Neutrophil (primary cell): ENCODE measurements around the gene IKZF1.

Source experiments
- H3K27ac ChIP-seq: fragments of 200-600 bp; sonication (generic); 2 replicates; pipeline ENCODE4 v1.5.1; 2016; ENCODE audit warnings: mild to moderate bottlenecking, moderate library complexity
- H3K27me3 ChIP-seq: fragments of 200-600 bp; sonication (generic); 2 replicates; pipeline ENCODE4 v1.6.0; 2016; ENCODE audit warnings: mild to moderate bottlenecking
- H3K36me3 ChIP-seq: fragments of 200-600 bp; sonication (generic); 2 replicates; pipeline ENCODE4 v1.5.1; 2017
- H3K4me1 ChIP-seq, 2 experiments: fragments of 200-600 bp in 1 of 2; sonication (generic) in 1 of 2; 1 replicate in 1 of 2; 2 replicates in 1 of 2; pipeline versions ENCODE4 v1.5.1 to v1.6.1; 2013 to 2016; ENCODE audit warnings: low read depth in 1 of 2, low read length in 1 of 2, mild to moderate bottlenecking in 1 of 2, moderate library complexity in 1 of 2; ENCODE audit not compliant: control insufficient read depth in 1 of 2, insufficient read depth in 1 of 2
- H3K4me3 ChIP-seq, 2 experiments: fragments of 200-600 bp in 1 of 2; sonication (generic) in 1 of 2; 1 replicate in 1 of 2; 2 replicates in 1 of 2; pipeline ENCODE4 v1.5.1; 2013 to 2016; ENCODE audit warnings: low read depth in 1 of 2, low read length in 1 of 2, mild to moderate bottlenecking in 1 of 2, moderate library complexity in 1 of 2
- H3K9me3 ChIP-seq: fragments of 200-600 bp; sonication (generic); 2 replicates; pipeline ENCODE4 v1.5.1; 2016
- TF ChIP-seq, protein P1 (sequence below): fragments of 200-600 bp; sonication (generic); IDR thresholded peaks from 2 replicates; pipeline ENCODE4 v1.5.1; 2016; ENCODE audit warnings: antibody characterized with exemption

The IKZF1 gene

DNA sequence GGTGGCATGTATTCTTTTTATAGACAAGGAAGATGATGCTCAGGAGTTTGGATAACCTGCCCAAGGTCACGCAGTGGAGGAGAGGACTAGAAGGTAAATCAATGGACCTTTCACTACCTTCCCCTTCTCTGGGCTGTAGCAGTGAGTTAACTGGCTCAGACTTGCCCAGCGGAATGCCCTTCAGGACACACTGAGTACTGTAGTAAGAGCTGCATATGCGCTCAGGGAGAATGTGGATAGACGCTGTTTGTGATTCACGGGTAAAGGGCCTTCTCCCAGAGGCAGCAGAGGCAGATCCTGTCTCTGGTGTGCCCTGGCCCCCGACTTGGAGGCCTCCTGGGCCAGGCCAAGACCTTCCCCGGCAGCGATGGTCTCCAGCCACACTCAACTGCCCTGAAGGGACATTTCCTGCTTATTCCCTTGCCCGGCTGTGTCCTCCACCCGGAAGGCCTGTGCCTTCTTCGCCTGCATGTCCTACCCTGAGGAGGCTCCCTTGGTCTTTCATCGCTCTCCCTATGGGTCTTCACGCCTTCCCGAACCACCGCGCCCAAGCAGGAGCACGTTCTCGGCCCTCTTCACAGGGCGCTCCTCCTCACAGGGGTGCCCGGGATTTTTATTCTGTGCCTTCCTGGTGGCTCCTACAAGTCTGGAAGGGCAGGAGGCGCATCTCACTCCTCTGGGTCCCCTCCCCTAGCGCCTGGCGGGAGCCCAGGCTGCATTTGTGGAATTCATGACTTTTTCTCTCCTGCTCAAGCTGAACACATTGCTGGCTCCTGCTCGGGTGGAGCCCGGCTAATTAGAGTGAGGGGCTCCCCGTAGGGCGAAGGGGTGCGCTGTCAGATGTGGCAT, 1.8 kb upstream of the IKZF1 start:
- Histone ChIP-seq H3K36me3 (no peaks in the 10 kb centered on the region), H3K27me3 (no peaks in the 10 kb centered on the region), H3K9me3 (no peaks in the 10 kb centered on the region), H3K4me1 (peaks cover 22 to 26% of the 10 kb centered on the region in 2 experiments), H3K4me3 (peak overlapping the region in 1 of 2 experiments; percentile 61), H3K27ac (no peak overlapping the region)
- TF ChIP-seq, protein P1, sequence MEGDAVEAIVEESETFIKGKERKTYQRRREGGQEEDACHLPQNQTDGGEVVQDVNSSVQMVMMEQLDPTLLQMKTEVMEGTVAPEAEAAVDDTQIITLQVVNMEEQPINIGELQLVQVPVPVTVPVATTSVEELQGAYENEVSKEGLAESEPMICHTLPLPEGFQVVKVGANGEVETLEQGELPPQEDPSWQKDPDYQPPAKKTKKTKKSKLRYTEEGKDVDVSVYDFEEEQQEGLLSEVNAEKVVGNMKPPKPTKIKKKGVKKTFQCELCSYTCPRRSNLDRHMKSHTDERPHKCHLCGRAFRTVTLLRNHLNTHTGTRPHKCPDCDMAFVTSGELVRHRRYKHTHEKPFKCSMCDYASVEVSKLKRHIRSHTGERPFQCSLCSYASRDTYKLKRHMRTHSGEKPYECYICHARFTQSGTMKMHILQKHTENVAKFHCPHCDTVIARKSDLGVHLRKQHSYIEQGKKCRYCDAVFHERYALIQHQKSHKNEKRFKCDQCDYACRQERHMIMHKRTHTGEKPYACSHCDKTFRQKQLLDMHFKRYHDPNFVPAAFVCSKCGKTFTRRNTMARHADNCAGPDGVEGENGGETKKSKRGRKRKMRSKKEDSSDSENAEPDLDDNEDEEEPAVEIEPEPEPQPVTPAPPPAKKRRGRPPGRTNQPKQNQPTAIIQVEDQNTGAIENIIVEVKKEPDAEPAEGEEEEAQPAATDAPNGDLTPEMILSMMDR = no peak

DNA sequence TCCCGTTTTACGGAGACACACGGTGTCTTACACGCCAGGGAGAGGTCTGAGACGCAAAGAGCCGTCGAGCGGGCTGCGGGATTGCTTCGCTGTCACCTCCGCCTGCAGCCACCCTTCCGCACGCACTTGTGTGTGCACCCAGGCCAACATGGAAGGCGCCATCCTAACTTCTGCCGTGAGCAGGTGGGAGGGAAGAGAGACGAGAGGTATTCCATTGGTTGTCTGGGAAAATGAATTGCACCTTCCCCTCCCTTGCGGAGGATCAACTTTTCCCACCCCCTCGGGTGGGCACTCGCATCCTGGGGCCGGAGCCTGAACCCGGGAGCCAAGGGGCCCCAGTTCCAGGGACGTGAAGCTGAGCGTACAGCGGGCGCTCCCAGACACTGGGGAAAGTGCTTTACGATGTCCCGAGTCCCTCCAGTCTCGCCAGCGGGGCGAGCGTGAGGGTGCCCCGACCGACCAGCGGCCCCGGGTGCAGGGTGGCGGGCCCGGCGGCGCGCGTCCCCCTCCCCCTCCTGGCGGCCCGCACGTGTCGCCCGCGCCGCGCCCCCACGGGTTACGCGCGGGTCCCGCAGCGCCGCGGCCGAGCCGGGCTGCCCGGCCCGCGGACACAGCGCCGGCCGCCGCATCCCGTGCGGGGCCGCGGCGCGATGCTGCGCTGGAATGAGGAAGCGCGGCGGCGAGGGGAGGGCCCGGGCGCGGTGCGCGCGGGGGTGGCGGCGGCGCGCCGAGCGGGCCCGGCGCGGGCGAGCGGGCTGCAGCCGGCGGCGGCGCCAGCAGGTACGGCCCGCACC, 984 bp upstream of the IKZF1 start:
- H3K9me3 ChIP-seq = no peaks in the 10 kb centered on the region
- H3K27me3 ChIP-seq = no peaks in the 10 kb centered on the region
- H3K4me3 ChIP-seq = peak overlapping the region; percentile 79 to 82
- no peaks in the 10 kb centered on the region for H3K36me3 ChIP-seq
- H3K4me1 ChIP-seq = peaks cover 31 to 35% of the 10 kb centered on the region in 2 experiments
- TF ChIP-seq, protein P1 = no peak
- peak overlapping the region; percentile 94 for H3K27ac ChIP-seq

DNA sequence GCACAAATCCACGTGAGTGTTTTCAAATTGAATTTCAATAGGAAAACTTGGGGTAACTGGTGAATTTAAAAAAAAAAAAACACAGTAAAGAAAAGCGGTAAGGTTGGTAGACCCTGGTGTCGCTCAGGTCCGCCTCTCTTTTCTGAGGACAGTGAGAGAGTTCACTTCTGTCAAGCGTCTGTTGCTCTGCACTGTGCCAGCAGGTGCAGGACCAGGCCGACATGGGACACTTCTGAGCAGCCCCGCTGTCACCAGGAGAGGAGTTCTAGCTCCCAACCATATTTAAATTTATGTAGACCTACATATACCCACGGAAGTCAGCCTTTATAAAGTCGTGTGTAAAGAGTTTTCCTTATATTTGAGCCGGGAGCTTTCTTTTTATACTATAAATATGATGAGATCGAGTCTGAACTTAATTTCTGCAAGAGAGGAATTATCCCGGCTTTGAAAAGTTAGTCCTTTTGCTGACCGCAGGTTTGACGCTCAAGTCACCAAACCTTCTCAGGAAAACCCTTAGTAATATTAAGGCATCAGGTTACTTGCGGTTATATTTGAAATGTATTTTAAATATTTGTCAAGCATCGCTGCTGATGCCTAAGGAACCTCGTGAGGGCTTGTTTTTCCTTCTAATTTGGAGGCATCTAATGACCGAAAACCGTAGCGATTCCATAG, 531 bp downstream of the IKZF1 start:
- peak overlapping the region; percentile 79 to 82 for H3K4me3 ChIP-seq

DNA sequence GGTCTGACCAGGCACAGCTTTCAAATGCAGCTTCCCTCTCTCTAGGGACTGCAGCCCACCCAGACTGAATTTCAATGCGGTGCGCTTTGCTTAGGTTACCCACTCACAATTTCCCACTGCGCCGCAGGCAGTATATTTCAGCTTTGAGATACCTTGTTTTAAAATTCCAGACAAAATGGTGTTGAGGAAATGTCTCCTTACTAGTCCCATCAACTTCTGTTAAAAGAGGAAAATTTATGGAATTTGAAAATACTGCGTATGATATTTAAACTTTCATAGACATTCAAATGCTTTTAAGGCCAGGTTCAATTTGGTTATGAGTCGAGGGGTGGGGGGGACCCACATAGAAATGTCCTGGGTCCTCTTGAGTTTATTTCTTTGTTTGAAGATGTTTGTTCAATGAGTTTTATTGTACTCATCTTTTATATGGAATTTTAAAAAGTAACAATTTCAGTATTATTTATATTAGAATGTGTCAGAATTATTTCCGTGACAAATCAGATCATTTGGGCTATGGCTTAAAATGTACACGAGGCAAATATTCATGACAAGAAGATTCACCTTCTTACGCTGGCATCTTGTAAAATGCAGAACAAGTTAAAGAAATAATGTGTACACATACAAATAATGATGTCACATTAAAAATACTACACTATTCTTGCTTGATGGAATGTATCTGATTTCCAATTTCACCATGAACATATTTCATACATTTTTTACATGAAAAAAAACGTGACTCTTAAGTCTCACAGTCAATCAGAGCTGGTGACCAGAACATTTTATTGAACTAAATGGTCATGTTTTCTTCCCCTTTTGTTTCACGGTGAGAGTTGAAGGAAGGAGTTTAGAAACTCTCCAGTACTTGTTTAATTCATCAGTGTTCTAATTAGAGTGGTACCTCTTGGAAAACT, 1.3 kb downstream of the IKZF1 start:
- peaks cover 54 to 58% of the 10 kb centered on the region in 2 experiments for H3K4me1 ChIP-seq
- H3K27ac ChIP-seq = peak overlapping the region; percentile 94
- TF ChIP-seq, protein P1 = no peak
- H3K4me3 ChIP-seq = peak overlapping the region; percentile 79 to 82
- H3K36me3 ChIP-seq = no peaks in the 10 kb centered on the region
- no peaks in the 10 kb centered on the region for H3K27me3 ChIP-seq
- no peaks in the 10 kb centered on the region for H3K9me3 ChIP-seq

More for the DNA sequence above, 531 bp downstream of the IKZF1 start:
- Histone ChIP-seq H3K9me3 (no peaks in the 10 kb centered on the region), H3K27me3 (no peaks in the 10 kb centered on the region), H3K4me1 (peaks cover 46 to 50% of the 10 kb centered on the region in 2 experiments), H3K36me3 (no peaks in the 10 kb centered on the region), H3K27ac (peak overlapping the region; percentile 94)
- TF ChIP-seq, protein P1 = no peak
